HCT116 (cell line): ENCODE results near the gene LIPA.

ENCODE experiments used
- EZH2 ChIP-seq: fragments of 200-600 bp; sonication (generic); IDR thresholded peaks from 2 replicates; pipeline ENCODE4 v1.6.1; 2017; ENCODE audit warnings: antibody characterized with exemption, mixed run types
- ZFX ChIP-seq: fragments of 450-650 bp; IDR thresholded peaks from 2 replicates; pipeline ENCODE4 v1.6.1; 2017

GRCh38 chr10:89207181-89207800 lies 44.3 kb downstream of the LIPA start, which contains the start of gene CH25H:
- TF ChIP-seq EZH2: no peak
- TF ChIP-seq ZFX: no peak
